NCI-H510A treated with DMSO at 0.1 percent for 48 hours (cell line): ENCODE data around the gene RALGAPA1.
A peak's percentile ranks its signal among the peaks of the same experiment; 100 is the strongest.

Experiments
- DNase-seq: peaks from one replicate; lab custom pipeline; 2025; lab: John Stamatoyannopoulos, UW

The RALGAPA1 gene

DNA sequence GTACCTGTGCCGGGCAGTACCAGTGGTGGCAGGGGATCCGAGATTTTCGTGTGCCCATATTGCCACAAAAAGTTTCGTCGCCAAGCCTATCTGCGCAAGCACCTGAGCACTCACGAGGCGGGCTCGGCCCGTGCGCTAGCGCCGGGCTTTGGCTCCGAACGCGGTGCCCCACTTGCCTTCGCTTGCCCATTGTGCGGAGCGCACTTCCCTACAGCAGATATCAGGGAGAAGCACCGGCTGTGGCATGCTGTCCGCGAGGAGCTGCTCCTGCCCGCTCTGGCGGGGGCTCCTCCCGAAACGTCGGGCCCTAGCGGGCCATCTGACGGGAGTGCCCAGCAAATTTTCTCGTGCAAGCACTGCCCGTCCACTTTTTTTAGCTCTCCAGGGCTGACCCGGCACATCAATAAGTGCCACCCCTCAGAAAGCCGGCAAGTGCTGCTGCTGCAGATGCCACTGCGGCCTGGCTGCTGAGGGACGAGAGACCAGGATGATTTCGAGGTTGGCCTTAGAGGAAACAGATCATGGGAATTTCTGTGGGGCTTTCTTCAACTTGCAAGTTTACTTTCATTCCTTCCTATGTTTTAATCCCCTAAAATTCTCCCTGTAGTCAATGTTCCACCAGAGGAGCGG lies 273.5 kb downstream of the RALGAPA1 start:
- peak; percentile 44 for DNase-seq

GRCh38 chr14:35534873-35535482 lies 274.1 kb downstream of the RALGAPA1 start:
- DNase-seq, result no peak

DNA sequence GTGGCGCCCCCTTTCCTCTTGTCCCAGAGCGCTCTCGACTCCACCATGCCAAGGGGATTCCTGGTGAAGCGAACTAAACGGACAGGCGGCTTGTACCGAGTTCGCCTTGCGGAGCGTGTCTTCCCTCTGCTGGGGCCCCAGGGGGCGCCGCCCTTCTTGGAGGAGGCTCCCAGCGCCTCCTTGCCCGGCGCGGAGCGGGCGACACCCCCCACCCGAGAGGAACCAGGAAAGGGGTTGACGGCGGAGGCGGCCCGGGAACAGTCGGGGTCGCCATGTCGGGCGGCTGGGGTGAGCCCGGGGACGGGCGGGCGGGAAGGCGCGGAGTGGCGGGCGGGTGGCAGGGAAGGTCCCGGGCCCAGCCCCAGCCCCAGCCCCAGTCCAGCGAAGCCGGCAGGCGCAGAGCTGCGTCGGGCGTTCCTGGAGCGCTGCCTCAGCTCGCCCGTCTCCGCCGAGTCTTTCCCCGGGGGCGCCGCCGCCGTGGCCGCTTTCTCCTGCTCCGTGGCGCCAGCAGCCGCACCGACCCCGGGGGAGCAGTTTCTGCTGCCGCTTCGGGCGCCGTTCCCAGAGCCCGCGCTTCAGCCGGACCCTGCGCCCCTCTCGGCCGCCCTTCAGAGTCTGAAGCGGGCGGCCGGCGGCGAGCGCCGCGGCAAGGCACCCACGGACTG lies 274.8 kb downstream of the RALGAPA1 start:
- no peak for DNase-seq

DNA sequence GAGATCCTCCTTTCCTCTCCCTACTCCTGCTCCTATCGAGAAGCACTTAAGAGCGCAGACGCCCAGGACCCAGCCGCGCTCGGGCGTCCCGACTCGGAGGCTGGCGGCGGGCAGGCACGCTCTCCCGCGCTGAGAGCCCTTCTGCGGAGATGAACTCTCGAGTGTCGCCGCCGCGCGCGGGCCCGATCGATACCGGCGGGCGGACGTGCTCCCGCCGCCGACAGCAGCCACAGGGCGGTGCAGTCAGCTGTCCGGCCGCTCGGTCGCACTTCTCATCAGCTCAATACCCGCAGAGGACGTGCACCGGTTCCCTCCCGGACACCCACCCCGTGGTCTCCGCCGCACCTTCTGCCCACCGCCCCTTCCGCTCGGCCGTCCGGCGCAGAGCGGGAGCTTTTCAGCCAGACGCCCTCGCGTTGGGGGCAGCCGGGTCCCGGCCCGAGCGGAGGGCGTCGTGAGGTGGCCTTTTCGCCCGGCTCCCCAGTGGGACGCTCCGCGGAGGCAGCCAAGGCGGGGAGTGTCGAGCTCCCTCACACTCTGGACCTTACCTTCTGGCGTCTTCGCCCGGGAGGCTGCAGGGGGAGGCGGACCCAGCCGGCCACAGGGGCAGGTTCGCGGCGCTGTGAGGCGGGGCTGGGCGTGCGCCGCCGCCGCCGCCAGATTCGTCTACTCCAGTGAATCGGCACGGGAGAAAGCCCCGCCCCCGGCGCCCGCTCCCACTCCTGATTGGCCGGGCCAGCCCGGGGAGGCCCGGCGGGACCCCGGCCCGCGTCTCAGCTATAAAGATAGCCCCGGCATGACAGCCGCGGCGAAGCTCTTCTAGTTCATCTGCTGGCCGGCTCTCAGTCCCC lies 275.5 kb downstream of the RALGAPA1 start, which contains the start of gene INSM2:
INSM2 (plus strand) TSS at position 808 of the 851 bp plus-strand sequence. CDS start 89 bp downstream, outside the sequence.
- peak; percentile 92 for DNase-seq

DNA sequence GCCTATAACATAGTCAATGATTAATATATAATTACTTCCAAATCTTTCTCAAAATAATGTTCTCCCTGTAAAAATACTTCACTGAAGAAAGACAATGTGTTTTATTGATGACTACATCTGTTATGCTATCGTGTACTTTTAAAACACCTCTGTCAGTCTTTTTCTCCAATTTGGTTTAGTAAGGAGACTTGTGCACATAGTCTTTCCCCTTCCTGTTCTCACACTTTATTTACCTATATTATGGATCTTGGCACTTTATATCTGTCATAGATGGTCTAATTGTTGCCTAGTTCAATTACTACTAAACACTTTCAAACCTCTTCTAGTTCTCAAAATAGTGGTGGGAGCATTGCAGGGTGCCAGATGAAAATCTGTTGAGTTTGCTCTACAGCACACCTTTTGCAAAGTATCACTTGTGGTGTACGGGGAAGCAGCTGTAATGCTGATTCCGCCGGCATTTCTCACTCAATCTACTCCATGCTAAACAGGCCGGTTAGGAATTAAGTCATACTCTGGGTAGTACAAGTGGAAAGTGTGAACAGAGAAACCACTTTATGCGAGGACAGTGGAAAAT lies 276.2 kb downstream of the RALGAPA1 start:
- DNase-seq, result no peak

- DNase-seq, result no peak
Observed at GRCh38 chr14:35531960-35532747, 276.9 kb downstream of the RALGAPA1 start.

DNA sequence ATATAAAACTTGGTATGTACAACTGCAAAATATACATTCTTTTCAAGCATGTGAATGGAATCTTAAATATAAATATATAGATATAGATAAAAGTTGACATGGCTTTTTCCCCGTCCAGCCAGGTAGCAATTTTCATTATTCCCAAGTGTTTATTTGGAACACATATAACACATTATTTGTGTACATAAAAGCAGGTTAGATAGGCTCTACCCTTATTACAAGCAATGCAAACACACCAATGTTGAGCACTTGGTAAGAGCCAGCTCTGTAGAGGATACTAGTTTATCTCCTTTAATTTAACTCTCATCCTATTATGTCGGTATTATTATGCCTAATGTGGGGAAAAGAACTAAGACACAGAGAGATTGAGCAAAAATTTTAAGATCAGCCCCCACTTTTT lies 282.1 kb downstream of the RALGAPA1 start:
- DNase-seq, result peak; percentile 17

GRCh38 chr14:35525695-35526094 lies 283.4 kb downstream of the RALGAPA1 start:
- DNase-seq, result no peak

- no peak for DNase-seq
Observed at GRCh38 chr14:35519986-35520385, 289.1 kb downstream of the RALGAPA1 start.

- DNase-seq, result no peak
Observed at GRCh38 chr14:35515916-35516315, 293.2 kb downstream of the RALGAPA1 start.

DNA sequence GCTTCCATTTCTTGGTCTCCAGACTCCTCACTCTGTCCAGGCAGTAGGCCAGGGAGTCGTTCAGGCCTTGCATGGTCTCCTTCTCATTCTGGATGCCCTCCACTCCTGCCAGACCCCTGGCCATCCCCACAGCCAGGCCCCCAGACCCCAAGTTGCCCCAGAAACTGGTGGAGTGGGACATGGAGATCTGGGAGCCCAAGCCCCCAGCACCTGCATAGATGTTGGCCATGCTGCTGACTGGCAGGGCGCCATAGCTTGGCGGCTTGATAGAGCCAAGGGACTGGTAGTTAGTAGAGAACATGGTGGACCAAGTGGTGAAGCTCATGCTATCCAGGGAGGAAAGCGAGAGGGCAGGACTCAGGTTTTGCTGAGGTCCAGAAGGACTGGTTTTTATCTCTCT lies 296.3 kb downstream of the RALGAPA1 start:
- no peak for DNase-seq

- no peak for DNase-seq
Observed at GRCh38 chr14:35509846-35510245, 299.2 kb downstream of the RALGAPA1 start.

GRCh38 chr14:35506927-35507326 lies 302.2 kb downstream of the RALGAPA1 start:
- DNase-seq, result no peak

- DNase-seq, result no peak
Observed at GRCh38 chr14:35506461-35506860, 302.6 kb downstream of the RALGAPA1 start.

- DNase-seq, result no peak
Observed at GRCh38 chr14:35504260-35504659, 304.8 kb downstream of the RALGAPA1 start.

- DNase-seq, result no peak
Observed at GRCh38 chr14:35503646-35504045, 305.4 kb downstream of the RALGAPA1 start.

- DNase-seq, result no peak
Observed at GRCh38 chr14:35499180-35499579, 309.9 kb downstream of the RALGAPA1 start.

DNA sequence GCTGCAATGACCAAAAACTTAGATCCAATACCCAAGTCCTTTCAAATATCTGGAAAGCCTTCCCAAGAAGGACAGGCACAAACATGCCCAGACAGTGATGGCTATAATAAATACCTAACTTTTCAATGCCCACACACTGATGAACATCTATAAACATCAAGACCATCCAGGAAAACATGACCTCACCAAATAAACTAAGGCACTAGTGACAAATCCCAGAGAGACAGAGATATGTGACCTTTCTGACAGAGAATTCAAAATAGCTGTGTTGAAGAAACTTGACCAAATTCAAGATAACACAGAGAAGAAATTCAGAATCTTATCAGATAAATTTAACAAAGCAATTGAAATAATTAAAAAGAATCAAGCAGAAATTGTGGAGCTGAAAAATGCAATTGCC lies 313.8 kb downstream of the RALGAPA1 start:
- no peak for DNase-seq

DNA sequence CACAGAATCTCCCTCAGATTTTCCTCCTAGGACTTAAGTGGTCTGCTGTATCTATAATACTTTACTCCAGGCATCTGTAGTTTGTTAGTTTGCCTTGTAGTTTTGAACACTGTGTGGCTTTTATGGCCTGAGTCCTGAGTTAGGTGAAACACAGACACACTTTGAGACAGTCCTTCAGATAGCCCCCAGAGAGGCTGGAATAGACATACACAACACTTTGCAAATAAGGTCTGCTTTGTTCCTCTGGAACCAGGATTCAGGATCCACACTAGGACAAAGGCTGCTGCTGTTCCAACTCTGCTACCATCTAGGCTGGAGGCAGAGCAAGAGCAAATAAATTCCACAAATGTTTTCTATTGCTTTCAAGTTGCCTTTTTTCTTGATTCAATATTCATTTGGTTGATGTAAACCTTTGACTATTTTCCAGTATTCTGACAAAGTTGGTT lies 316.5 kb downstream of the RALGAPA1 start:
- no peak for DNase-seq
